NCI-H510A treated with DMSO at 0.1 percent for 48 hours (cell line): ENCODE data around the gene TRIM45.
"Not testable (repeated sequence)": the region's sequence is repeated elsewhere in the genome, so short reads cannot be mapped to it uniquely, and the experiment has no call there.

Experiments used
- DNase-seq: peaks from one replicate; lab custom pipeline; 2025; lab: John Stamatoyannopoulos, UW

The TRIM45 gene, protein sequence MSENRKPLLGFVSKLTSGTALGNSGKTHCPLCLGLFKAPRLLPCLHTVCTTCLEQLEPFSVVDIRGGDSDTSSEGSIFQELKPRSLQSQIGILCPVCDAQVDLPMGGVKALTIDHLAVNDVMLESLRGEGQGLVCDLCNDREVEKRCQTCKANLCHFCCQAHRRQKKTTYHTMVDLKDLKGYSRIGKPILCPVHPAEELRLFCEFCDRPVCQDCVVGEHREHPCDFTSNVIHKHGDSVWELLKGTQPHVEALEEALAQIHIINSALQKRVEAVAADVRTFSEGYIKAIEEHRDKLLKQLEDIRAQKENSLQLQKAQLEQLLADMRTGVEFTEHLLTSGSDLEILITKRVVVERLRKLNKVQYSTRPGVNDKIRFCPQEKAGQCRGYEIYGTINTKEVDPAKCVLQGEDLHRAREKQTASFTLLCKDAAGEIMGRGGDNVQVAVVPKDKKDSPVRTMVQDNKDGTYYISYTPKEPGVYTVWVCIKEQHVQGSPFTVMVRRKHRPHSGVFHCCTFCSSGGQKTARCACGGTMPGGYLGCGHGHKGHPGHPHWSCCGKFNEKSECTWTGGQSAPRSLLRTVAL

GRCh38 chr1:117121589-117122329, at the start of gene TRIM45:
Gene TRIM45, minus strand, starts transcription at chr1:117121749. Its CDS starts 548 bp downstream, at chr1:117121201.
- DNase-seq: peak; percentile 91

- no peak for DNase-seq
Measured at GRCh38 chr1:117169871-117170596, 48.5 kb upstream of the TRIM45 start.

DNA sequence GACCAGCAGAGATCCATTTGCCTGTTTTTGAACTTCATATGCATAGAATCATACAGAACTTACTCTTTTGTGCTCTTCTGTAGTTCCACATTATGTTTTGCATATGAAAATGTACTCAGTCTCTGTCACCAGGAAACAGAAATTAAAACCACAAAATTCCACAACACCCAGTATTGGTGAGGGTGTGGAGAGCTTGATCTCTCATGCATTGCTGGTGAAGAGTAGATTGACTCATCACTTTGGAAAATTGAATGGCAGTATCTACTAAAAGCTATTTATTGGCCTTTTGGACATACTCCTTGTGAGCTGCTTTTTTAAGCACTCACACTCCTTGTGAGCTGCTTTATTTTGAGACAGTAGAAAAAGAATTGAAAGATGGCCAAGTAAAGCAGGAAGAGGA, 45.9 kb upstream of the TRIM45 start:
- no peak for DNase-seq

DNA sequence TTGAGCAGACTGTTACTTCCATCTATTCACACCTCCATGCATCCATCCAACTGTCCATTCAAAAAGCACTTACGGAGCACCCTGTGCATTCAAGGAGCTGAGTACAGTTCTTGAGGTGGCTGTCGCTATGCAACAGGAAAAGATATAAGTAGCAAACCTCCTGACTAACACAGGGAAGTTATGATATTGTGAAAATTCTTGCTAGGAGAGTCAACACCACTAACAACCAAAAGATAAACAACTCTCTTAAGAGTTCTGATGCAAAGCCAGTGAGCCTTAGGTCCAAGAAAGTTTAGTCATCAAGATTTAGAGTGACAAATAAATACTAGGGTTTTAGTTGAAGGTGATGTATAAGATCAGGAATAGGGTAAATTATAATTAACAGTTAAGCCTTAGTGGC, 44.5 kb upstream of the TRIM45 start:
- DNase-seq: no peak

- no peak for DNase-seq
Measured at GRCh38 chr1:117164209-117164608, 42.7 kb upstream of the TRIM45 start.

GRCh38 chr1:117162816-117163215, 41.3 kb upstream of the TRIM45 start:
- no peak for DNase-seq

- DNase-seq: no peak
Measured at GRCh38 chr1:117161887-117162286, 40.3 kb upstream of the TRIM45 start.

DNA sequence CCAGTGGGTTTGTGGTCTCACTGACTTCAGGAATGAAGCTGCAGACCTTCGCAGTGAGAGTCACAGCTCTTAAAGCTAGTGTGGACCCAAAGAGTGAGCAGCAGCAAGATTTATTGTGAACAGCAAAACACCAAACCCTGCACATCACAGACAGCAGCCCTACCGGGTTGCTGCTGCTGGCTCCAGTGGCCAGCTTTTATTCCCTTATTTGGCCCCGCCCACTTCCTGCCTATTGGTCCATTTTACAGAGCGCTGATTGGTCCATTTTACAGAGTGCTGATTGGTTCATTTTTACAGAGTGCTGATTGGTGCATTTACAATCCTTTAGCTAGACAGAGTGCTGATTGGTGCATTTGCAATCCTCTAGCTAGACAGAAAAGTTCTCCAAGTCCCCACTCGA, 29.8 kb upstream of the TRIM45 start:
- DNase-seq: not testable (repeated sequence)

GRCh38 chr1:117150316-117150715, 28.8 kb upstream of the TRIM45 start:
- DNase-seq: no peak

DNA sequence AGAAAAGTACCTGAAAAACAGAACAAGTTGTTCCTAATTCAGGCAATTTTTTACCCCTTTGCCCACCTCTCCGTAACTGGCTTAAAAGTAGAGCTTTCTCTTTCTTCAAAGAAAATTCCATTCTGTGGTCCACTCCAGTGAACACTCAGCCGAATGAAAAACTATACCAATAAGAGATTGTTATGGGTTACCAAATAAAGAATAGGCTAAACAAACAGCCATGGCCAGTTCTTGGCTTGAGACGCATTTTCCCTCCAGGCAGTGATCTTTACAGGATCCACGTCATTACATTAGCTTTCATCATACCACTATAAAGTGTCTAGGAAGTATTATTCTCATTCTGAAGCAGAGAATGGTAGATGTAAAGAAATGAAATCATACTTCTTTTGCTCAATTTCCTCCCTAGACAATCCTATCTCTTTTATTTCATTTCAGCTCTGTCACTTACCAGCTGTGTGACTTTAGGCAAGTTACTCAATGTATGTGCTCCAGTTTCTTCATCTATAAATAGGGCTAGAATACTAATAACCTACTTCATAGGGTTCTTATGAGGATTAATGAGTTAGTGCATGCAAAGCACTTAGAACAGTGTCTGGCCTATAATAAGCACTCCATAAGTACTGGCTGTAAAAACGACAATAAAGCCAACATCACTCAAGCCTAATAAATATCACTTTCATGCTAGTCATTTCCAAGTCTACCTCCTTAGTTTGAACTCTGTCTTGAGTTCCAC, 26.5 kb upstream of the TRIM45 start:
- DNase-seq: peak; percentile 45

DNA sequence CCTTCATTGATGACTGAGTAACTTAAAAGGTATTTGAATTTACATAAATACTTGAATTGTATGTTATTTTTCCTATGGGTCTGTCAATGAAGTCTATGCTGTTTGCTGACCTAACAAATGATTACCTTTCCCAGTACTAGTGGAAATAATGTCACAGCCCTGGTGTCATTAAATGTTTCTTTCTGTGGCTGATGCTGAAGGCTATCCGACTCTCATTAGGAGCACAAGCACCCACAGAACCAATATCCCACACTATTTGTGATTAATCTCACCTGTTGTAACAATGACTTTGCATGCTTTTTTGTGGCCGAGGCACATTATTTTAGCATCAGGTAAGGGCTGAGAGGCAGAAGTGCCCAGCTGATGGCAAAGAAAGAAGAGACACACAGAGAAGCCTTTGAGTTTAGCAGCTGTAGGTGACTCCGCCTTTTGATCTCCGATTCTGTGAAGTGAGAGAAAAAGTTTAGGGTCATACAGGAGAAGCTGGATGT, 25.8 kb upstream of the TRIM45 start:
- DNase-seq: no peak

GRCh38 chr1:117146575-117147340, 25.2 kb upstream of the TRIM45 start:
- DNase-seq: no peak

DNA sequence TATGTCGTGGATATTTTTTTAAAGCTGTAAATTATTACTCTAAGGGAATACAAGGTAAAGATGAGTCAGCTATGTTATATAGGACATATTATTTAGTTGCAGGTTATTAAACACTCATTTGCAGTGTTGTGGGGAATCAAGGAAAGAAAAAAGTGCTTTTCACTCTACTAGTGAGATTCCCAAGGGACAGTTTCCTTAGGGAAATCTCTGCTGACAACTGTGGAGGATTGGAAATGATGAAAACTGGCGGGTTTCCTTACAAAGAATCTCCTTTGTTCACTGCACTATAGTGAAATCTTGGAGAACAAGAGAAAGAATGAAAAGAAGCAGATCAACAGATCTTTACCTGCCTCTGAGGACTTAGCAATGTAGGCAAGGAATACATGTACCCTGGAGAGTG, 24.5 kb upstream of the TRIM45 start:
- no peak for DNase-seq

DNA sequence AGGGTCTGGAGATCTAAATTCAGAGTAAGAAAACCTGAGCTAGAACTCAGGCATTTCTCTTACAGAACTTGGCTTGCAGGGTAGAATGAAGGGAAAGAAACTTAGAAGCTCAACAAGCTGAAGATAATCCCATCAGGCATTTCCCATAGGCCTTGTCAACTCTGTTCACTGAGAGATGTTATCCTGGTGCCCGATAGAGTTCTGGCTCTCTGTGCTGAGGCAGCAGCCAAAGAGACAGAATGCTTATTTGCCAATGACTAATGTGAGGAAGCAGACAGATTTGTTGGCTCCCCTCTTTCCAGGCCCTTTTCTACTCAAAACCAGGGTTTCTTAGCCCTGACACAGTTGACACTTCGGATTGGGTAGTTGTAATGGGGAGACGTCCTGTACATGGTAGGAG, 22.3 kb upstream of the TRIM45 start:
- no peak for DNase-seq

- DNase-seq: no peak
Measured at GRCh38 chr1:117143172-117143571, 21.6 kb upstream of the TRIM45 start.

GRCh38 chr1:117142200-117142599, 20.7 kb upstream of the TRIM45 start:
- DNase-seq: no peak

DNA sequence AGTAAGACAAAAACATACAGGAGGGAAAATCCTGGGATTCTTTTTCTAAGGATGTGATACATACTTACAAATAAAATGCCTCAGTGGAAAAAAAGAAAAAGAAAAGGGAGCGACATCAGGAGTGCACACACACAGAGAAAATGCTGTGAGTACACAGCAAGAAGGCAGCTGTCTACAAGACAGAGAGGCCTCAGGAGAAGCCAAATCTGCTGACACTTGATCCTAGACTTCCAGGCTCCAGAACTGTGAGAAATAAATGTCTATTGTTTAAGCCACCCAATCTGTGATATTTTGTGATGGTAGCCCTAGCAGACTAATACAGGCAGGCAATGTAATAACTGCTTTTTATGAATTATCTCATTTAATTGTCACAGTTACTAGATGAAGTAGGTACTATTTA, 17.0 kb upstream of the TRIM45 start:
- DNase-seq: no peak

DNA sequence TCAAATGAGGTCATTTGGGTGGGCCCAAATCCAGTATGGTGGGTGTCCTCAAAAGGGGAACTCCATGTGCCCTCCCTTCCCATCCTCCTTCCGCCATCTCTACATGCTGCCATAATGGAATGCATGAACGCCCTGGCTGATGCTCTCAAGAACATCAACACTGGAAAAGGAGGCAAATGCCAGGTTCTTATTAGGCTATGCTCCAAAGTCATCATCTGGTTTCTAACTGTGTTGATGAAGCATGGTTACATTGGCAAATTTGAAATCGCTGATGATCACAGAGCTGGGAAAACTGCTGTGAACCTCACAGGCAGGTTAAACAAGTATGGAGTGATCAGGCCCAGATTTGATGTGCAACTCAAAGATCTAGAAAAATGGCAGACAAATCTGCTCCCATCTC, 16.6 kb upstream of the TRIM45 start:
- DNase-seq: no peak

DNA sequence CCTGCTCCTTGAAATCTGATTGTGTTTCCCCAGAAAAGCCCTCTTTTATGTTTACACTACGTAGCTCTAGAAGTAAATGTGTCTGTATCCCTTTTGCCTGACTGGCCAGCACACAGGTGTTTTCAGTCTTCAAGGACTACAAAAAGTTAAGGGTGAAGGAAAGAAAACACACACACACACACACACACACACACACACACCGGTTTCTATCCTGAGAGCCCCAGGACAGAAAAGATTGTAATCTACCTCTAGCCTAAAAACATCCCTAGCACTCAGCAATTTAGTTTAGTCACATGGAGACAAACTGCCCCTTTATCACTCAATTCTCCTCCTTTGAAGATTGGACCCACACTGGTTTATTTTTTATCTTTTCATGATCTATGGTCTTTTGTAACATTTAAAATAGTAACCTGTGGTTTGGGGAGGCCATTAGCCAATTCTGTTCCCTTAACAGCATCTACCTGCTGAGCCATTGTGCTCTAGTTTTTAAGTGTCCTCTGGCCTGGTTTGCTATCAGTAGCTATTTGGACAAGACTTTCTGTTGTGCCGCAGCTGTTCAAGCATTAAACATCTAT, 15.8 kb upstream of the TRIM45 start:
- no peak for DNase-seq

GRCh38 chr1:117136749-117137148, 15.2 kb upstream of the TRIM45 start:
- DNase-seq: no peak
